MM.1S (cell line): ENCODE results near the gene IL22.

Source experiments
- DNase-seq: peaks from one replicate; pipeline ENCODE4 v3.0.0-alpha.2; 2015
- H2AFZ ChIP-seq: fragments of 300-600 bp; sonication (generic); 2 replicates; pipeline ENCODE4 v1.6.0; 2016; ENCODE audit warnings: antibody characterized with exemption, low read length
- H3F3A ChIP-seq: fragments of 300-600 bp; sonication (generic); 2 replicates; pipeline ENCODE4 v1.6.1; 2016; ENCODE audit warnings: mild to moderate bottlenecking, antibody characterized with exemption, low read length, moderate library complexity, mixed read lengths; ENCODE audit not compliant: insufficient read depth
- H3K27ac ChIP-seq: fragments of 300-600 bp; sonication (generic); 2 replicates; pipeline ENCODE4 v1.5.1; 2016; ENCODE audit warnings: mild to moderate bottlenecking, low read length
- H3K27me3 ChIP-seq: fragments of 300-600 bp; sonication (generic); replicated peaks from 2 replicates; pipeline ENCODE4 v1.6.0; 2016; ENCODE audit warnings: low read length; ENCODE audit not compliant: insufficient read depth
- H3K36me3 ChIP-seq: fragments of 300-600 bp; sonication (generic); replicated peaks from 2 replicates; pipeline ENCODE4 v1.6.1; 2016; ENCODE audit warnings: mild to moderate bottlenecking, low read length, mixed read lengths; ENCODE audit not compliant: insufficient read depth
- H3K4me1 ChIP-seq: fragments of 300-600 bp; sonication (generic); 2 replicates; pipeline ENCODE4 v1.6.1; 2016; ENCODE audit warnings: low read length, mixed read lengths
- H3K4me2 ChIP-seq: fragments of 300-600 bp; sonication (generic); 2 replicates; pipeline ENCODE4 v1.6.0; 2016; ENCODE audit warnings: low read depth, low read length
- H3K4me3 ChIP-seq: fragments of 300-600 bp; sonication (generic); 2 replicates; pipeline ENCODE4 v1.5.1; 2016; ENCODE audit warnings: low read length, mixed read lengths
- H3K79me2 ChIP-seq: fragments of 300-600 bp; sonication (generic); 2 replicates; pipeline ENCODE4 v1.6.1; 2016; ENCODE audit warnings: mixed run types, low read length, mixed read lengths
- H3K9ac ChIP-seq: fragments of 300-600 bp; sonication (generic); 2 replicates; pipeline ENCODE4 v1.6.1; 2016; ENCODE audit warnings: low read length, mixed read lengths
- H3K9me2 ChIP-seq: fragments of 300-600 bp; sonication (generic); replicated peaks from 2 replicates; pipeline ENCODE4 v1.6.1; 2016; ENCODE audit warnings: mild to moderate bottlenecking, low read length, mixed read lengths; ENCODE audit not compliant: insufficient read depth
- H3K9me3 ChIP-seq: fragments of 300-600 bp; sonication (generic); replicated peaks from 2 replicates; pipeline ENCODE4 v1.6.1; 2016; ENCODE audit warnings: mild to moderate bottlenecking, low read length, mixed read lengths; ENCODE audit not compliant: insufficient read depth
- H4K20me1 ChIP-seq: fragments of 300-600 bp; sonication (generic); 2 replicates; pipeline ENCODE4 v1.6.1; 2016; ENCODE audit warnings: mild to moderate bottlenecking, low read length, moderate library complexity, mixed read lengths; ENCODE audit not compliant: insufficient read depth
- CTCF ChIP-seq: fragments of 300-600 bp; sonication (generic); IDR thresholded peaks from 2 replicates; pipeline ENCODE4 v1.5.1; 2016; ENCODE audit warnings: antibody characterized with exemption, low read length, mixed read lengths
- EZH2 ChIP-seq: fragments of 300-600 bp; sonication (generic); optimal IDR thresholded peaks from 2 replicates; pipeline ENCODE3; 2017; ENCODE audit warnings: low read depth, mild to moderate bottlenecking, antibody characterized with exemption, low read length, mixed read lengths
- EZH2phosphoT487 ChIP-seq: fragments of 300-600 bp; sonication (generic); IDR thresholded peaks from 2 replicates; pipeline ENCODE4 v1.6.1; 2018; ENCODE audit warnings: antibody characterized with exemption, low read length

IL22 gene

GRCh38 chr12:68252077-68252476 lies 1.3 kb downstream of the IL22 start:
- no peaks in the 10 kb centered on the region for H3K9me3 ChIP-seq
- H3K4me3 ChIP-seq: no peak overlapping the region
- H2AFZ ChIP-seq: no peak overlapping the region
- H3K36me3 ChIP-seq: no peaks in the 10 kb centered on the region
- H3K9ac ChIP-seq: no peak overlapping the region
- H3F3A ChIP-seq: no peaks in the 10 kb centered on the region
- H3K27ac ChIP-seq: no peak overlapping the region
- no peaks in the 10 kb centered on the region for H3K79me2 ChIP-seq
- TF ChIP-seq CTCF (no peak), EZH2phosphoT487 (no peak), EZH2 (no peak)
- no peak overlapping the region for H3K4me2 ChIP-seq
- no peaks in the 10 kb centered on the region for H3K9me2 ChIP-seq
- H4K20me1 ChIP-seq: no peaks in the 10 kb centered on the region
- DNase-seq: no peak
- no peaks in the 10 kb centered on the region for H3K4me1 ChIP-seq
- H3K27me3 ChIP-seq: no peaks in the 10 kb centered on the region

GRCh38 chr12:68250454-68250853 lies 3.0 kb downstream of the IL22 start:
- Histone ChIP-seq H3K27me3 (no peaks in the 10 kb centered on the region), H3F3A (no peaks in the 10 kb centered on the region), H3K9ac (no peak overlapping the region), H3K4me2 (no peak overlapping the region), H3K79me2 (no peaks in the 10 kb centered on the region), H3K9me2 (no peaks in the 10 kb centered on the region), H3K36me3 (no peaks in the 10 kb centered on the region), H3K27ac (no peak overlapping the region), H2AFZ (no peak overlapping the region), H3K9me3 (no peaks in the 10 kb centered on the region), H3K4me3 (no peak overlapping the region), H3K4me1 (no peaks in the 10 kb centered on the region), H4K20me1 (no peaks in the 10 kb centered on the region)
- no peak for DNase-seq
- no peak for TF ChIP-seq CTCF
- TF ChIP-seq EZH2phosphoT487: no peak
- no peak for TF ChIP-seq EZH2

GRCh38 chr12:68247785-68248184 lies 5.6 kb downstream of the IL22 start:
- Histone ChIP-seq H3K36me3 (no peaks in the 10 kb centered on the region), H3K9me2 (no peaks in the 10 kb centered on the region), H3K4me1 (no peaks in the 10 kb centered on the region), H3K27me3 (no peaks in the 10 kb centered on the region), H3K4me2 (no peak overlapping the region), H2AFZ (no peak overlapping the region), H3K9ac (no peak overlapping the region), H3K9me3 (no peaks in the 10 kb centered on the region), H3K79me2 (no peaks in the 10 kb centered on the region), H3K27ac (no peak overlapping the region), H4K20me1 (no peaks in the 10 kb centered on the region), H3F3A (no peaks in the 10 kb centered on the region), H3K4me3 (no peak overlapping the region)
- TF ChIP-seq EZH2 (no peak), EZH2phosphoT487 (no peak), CTCF (no peak)
- DNase-seq: no peak
